ENCODE measurements around the gene DHRS12.

- TF ChIP-seq CTCF (IDR thresholded peaks at IDR 0.05) (no peak), POLR2A (IDR thresholded peaks at IDR 0.05) (no peak)
Measured at GRCh38 chr13:51799261-51799660, 4.7 kb downstream of the DHRS12 start.

Measured in right lobe of liver (tissue), 4 donors.